A549 treated with CORT108297 at 1 μM for 4 hours (cell line): ENCODE data around the gene SERPINA7. TPM values are rescaled to one million over a fixed set of nuclear protein-coding genes. Genes with fewer than 3 reads are reported as not detected.

Experiments used
- total RNA-seq: library from RNA; stranded (reverse); fragments of 200-300 nt; extraction: Qiagen RNA extraction; gene quantifications from 5 replicates; pipeline ENCODE4 v1.2.3, GENCODE V29; 2022

The SERPINA7 gene
- not detected in 5 replicates for total RNA-seq

GRCh38 chrX:106038625-106039024 lies at the start of gene SERPINA7:
TSS of gene SERPINA7 (minus strand) at chrX:106038727. CDS start at chrX:106037058, 1,669 bp downstream.

Other genes with a start within 250 kb of the SERPINA7 start
- gene NRK, start 216.2 kb downstream of the SERPINA7 start, total RNA-seq, result not detected in 5 replicates
- gene PWWP3B, start 129.6 kb upstream of the SERPINA7 start, total RNA-seq, result not detected in 5 replicates